GM18499 (cell line): ENCODE data around the gene RPS15.
"Not testable (repeated sequence)": the region's sequence is repeated elsewhere in the genome, so short reads cannot be mapped to it uniquely, and the experiment has no call there.

ENCODE experiments used
- ATAC-seq: cut with Tn5 transposase; IDR thresholded peaks from one replicate; pipeline ENCODE4 v1.9.1; 2021; ENCODE audit warnings: moderate number of reproducible peaks; ENCODE audit not compliant: insufficient read depth, unreplicated experiment

RPS15 gene

GRCh38 chr19:1417681-1418495 is 20.3 kb upstream of the RPS15 start:
- ATAC-seq = no peak

- no peak for ATAC-seq
These were observed 19.8 kb upstream of the RPS15 start for GRCh38 chr19:1418496-1418775.

- ATAC-seq = no peak
These were observed 19.1 kb upstream of the RPS15 start for GRCh38 chr19:1418951-1419738.

DNA sequence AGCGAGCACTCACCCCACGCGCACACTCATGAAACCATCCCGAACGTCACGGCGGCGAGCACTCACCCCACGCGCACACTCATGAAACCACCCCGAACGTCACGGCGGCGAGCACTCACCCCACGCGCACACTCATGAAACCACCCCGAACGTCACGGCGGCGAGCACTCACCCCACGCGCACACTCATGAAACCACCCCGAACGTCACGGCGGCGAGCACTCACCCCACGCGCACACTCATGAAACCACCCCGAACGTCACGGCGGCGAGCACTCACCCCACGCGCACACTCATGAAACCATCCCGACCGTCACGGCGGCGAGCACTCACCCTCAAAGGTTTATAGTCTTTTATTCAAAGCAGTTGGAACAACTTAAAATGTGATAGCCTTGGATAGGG is 18.1 kb upstream of the RPS15 start:
- ATAC-seq = not testable (repeated sequence)

- no peak for ATAC-seq
These were observed 17.6 kb upstream of the RPS15 start for GRCh38 chr19:1420590-1420989.

DNA sequence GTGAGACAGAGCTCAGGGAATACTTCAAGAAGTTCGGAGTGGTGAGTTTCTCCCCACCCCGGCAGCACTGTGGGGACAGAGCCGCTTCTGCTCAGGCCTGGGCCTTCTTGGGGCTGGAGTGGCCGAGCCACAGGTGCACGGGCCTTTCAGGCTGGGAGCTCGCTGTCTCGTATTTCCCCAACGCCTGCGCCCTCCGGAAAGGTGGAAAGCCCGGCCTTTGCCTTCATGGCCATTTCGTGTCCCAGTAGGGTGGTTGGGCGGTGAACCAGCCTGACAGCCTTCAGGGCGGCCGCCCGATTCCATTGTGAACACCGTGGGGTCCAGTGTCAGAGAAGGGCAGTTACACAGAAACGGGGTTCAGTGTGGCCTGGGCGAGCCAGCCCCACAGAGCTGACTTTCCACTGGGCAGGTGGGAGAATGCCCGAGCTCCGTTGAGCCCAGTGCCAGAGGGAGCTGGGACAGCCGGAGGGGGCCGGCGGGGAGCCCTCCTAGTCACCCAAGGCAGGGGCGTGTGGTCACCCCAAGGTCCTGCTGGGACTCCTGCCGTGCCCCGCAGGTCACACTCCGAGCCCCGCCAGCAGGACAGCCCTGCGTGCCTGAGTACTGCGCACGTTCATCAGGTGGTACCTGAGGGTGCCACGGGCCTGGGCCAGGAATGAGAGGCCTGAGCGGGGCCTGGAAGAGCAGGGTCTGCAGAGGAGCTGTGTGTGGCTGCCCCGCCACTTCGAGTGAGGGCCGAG is 16.8 kb upstream of the RPS15 start:
- ATAC-seq = no peak

DNA sequence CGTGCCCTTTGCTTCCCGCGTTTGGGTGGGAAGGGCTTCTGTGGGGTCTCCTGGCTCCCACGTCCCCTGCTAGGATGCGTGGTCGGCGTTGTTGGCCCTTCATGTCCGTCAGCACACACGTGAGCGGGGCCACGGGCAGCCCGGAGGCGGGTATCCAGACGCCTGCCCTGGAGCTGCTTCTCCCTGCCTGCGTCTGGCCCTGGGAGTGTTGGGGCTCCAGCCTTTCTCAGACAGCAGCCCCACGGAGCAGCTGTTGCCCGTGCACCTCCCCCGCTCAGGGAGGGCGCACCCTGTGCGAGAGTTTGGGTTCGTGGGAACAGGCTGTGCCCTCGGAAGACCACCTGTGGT is 16.3 kb upstream of the RPS15 start:
- no peak for ATAC-seq

DNA sequence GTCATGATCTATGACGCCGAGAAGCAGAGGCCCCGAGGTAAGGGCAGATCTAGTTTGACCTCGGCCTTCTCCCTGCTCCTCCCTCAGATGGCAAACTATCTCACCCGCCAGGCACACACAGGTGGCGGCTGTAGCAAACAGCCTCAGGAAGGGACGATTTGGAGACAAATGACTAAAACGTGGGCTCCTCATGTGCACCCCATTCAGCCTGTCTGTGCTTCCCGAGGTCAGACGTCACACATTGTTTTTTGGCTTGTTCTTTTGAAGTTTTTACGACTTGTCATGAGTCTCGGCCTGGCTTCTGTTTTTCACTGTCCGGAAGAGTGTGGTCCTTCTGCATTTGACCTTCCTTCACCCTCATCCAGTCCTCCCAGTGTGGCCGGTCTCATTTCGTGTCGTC is 15.8 kb upstream of the RPS15 start:
- ATAC-seq = no peak

- no peak for ATAC-seq
These were observed 15.3 kb upstream of the RPS15 start for GRCh38 chr19:1422943-1423342.

DNA sequence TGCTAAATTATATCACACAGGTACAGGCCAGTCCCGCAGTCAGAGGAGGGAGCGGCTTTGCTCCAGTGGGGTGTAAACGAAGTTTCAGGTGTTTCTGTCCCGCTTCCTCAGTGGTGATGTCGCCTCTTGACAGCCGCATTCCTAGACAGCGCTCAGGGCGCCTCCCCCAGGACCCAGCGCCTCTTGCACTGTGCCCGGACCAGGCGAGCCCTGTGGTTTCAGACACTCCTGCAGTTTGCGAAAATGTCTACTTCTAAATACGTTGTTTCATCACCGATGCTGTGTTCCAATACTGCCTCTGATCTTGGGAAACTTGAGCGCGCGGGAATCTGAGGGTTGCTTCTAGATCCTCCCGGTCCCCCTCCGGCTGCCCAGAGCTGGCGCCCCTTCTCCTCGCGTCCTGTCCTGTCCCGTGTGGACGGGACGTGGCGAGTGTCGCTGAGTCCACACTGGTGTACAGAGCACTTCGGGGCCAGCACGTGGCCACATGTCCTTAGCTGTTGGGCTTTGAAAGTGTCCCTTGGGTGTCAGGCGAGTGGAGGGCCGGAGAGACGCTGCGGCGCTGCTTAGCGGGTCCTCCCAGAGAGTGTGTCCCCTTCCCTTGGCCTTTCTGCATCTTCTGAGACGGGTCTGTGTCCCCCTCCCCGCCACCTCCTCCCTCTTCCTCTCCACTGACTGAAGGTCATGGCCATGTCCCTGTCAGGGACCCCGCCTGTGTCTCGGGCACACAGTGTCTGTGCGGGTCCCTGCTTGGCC is 14.6 kb upstream of the RPS15 start:
- ATAC-seq = no peak

GRCh38 chr19:1424192-1424955 is 13.8 kb upstream of the RPS15 start:
- ATAC-seq = no peak

DNA sequence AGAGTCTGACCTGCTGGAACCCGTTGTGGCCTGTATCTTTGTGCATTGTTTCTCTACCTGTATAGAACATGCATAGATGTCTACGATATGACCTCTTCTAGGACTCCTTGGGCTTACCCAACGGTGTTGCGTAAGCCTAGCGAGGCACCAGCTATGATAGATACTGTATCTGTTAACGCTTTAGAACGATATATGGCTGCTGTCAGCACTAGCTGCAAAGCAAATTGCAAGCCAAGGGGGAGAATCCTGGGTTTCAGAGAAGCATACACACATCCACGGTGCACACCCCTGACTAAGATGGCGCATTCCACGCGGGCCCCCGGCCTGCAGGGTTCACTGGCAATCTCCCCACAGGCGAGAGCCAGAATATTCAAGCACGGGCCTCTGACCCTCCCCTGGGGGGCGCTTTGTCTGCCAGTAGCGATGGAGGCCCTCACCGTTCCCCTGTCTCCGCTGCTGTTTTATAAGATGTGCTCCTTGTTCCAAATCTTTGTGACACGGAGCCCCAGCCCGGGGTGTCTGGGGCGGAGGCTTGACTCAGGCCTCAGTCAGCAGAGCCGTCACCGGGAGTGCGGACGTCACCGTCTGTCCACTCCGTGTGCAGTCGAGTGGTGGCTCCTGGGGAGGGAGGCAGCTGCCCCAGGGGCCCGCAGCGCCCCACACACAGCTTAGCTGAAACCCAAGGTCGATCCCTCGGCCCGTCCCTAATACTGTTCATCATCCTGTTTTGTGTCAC is 12.9 kb upstream of the RPS15 start:
- ATAC-seq = no peak

GRCh38 chr19:1425902-1426301 is 12.3 kb upstream of the RPS15 start:
- no peak for ATAC-seq

- ATAC-seq = no peak
These were observed 11.5 kb upstream of the RPS15 start for GRCh38 chr19:1426736-1427135.

GRCh38 chr19:1427221-1427920 is 10.8 kb upstream of the RPS15 start:
- ATAC-seq = no peak

DNA sequence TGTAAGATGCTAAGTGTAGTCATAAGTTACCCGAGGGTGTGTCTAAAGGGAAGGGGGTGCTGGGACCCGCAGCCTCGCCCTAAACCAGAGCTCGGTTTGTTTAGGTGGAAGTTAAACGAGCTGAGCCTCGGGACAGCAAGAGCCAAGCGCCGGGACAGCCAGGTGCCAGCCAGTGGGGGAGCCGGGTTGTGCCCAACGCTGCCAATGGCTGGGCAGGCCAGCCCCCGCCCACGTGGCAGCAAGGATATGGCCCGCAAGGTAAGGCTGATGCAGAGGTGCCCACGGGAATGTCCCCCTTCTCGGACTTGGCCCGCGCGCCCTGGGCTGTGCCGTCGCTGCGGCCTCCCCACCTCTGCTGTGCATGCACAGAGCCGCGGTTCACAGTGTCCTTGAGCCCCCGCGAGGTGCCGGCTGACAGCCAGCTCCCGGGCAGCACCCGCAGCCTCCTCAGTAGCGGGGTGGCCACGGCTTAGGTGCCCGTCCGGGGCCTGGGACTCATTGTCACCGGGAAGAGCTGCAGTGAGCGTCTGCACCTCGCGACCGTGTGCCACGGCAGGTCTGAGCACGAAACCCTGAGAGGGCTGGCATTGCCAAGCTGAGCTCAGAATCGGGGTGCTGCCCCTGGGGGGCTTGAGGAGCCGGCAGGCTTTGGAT is 9.3 kb upstream of the RPS15 start:
- no peak for ATAC-seq

DNA sequence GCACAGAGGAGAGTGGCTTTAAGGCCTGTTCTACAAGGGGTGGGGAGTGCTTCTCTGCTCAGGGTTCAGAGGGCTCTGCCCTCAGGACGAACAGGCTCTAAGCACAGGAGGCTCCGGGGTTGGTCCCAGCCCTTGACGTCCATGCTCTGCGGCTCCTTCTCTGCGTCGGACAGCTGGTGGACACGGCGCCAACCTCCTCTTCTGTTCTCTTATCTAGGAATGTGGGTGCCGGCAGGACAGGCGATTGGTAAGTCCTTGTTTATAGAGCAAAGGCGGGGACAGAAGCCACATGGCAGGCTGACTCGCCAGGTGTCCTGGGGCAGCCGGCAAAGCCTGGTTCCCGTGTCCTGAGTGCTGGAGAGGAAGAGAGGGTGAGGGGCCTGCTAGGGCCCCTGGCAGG is 8.4 kb upstream of the RPS15 start:
- ATAC-seq = no peak

- ATAC-seq = no peak
These were observed 8.0 kb upstream of the RPS15 start for GRCh38 chr19:1430246-1430645.
